ENCODE data around the gene PRPF6. TPM values are rescaled to one million over a fixed set of nuclear protein-coding genes. Genes with fewer than 3 reads are reported as not detected.

PRPF6 gene
- total and polyA plus RNA-seq, 10 donors: 39.9 to 71.1 (median 60.8) TPM

- H3K36me3 ChIP-seq: peaks cover 0 to 15% (median 0%) of the 10 kb centered on the region in 6 donors
- H3K27me3 ChIP-seq (replicated peaks in 1 of 7): peaks cover 0 to 73% (median 32%) of the 10 kb centered on the region in 7 donors
- intact Hi-C loops (cut with DNase I; ENCODE audit: low total_unique reads): no loop called here
- no peaks in the 10 kb centered on the region for H3K9me3 ChIP-seq
- H3K4me1 ChIP-seq: peaks cover 15 to 91% (median 52%) of the 10 kb centered on the region in 6 donors
- H3K4me3 ChIP-seq: peak overlapping the region in 3 of 8 donors; percentile 44 to 73 (median 55)
- 54 to 87% (median 73%) methylated on average over 8 to 11 of the region's 11 CpGs for WGBS, 5 donors
- no peak for DNase-seq
- H3K27ac ChIP-seq: peak overlapping the region in 6 of 8 donors; percentile 26 to 87 (median 72)
- TF ChIP-seq POLR2AphosphoS5 (IDR thresholded peaks at IDR 0.05): peak in 2 of 3 donors; percentile 23 to 65
- TF ChIP-seq POLR2A (IDR thresholded peaks at IDR 0.05): no peak
Observed at GRCh38 chr20:64045346-64046011, 64.5 kb downstream of the PRPF6 start.

GRCh38 chr20:64047046-64047389 is 66.1 kb downstream of the PRPF6 start:
- H3K27ac ChIP-seq: peak overlapping the region in 3 of 8 donors; percentile 69 to 87 (median 83)
- peaks cover 7 to 91% (median 52%) of the 10 kb centered on the region in 6 donors for H3K4me1 ChIP-seq
- H3K27me3 ChIP-seq (replicated peaks in 1 of 7): peaks cover 0 to 73% (median 35%) of the 10 kb centered on the region in 7 donors

GRCh38 chr20:64047968-64048401 is 67.1 kb downstream of the PRPF6 start:
- intact Hi-C loops (cut with DNase I; ENCODE audit: low total_unique reads): no loop called here
- TF ChIP-seq POLR2AphosphoS5 (IDR thresholded peaks at IDR 0.05) (peak in 2 of 3 donors; percentile 25 to 27), POLR2A (IDR thresholded peaks at IDR 0.05) (no peak)
- 15 to 46% (median 40%) methylated on average over 35 to 49 of the region's 49 CpGs for WGBS, 5 donors
- H3K4me3 ChIP-seq: peak overlapping the region; percentile 2 to 73 (median 56)
- DNase-seq: no peak
- peak overlapping the region in 5 of 8 donors; percentile 57 to 87 (median 83) for H3K27ac ChIP-seq
- H3K9me3 ChIP-seq: no peaks in the 10 kb centered on the region
- H3K36me3 ChIP-seq: peaks cover 0 to 15% (median 0%) of the 10 kb centered on the region in 6 donors
- H3K27me3 ChIP-seq (replicated peaks in 1 of 7): peaks cover 0 to 78% (median 30%) of the 10 kb centered on the region in 7 donors
- peaks cover 5 to 95% (median 53%) of the 10 kb centered on the region in 6 donors for H3K4me1 ChIP-seq

More at GRCh38 chr20:64047046-64047389, 66.1 kb downstream of the PRPF6 start:
- intact Hi-C loops (cut with DNase I; ENCODE audit: low total_unique reads): no loop called here
- no peak for TF ChIP-seq POLR2A (IDR thresholded peaks at IDR 0.05)
- no peak for TF ChIP-seq CTCF (IDR thresholded peaks at IDR 0.05 in 8 of 11, conservative IDR thresholded peaks at IDR 0.05 in 3 of 11)
- TF ChIP-seq POLR2AphosphoS5 (IDR thresholded peaks at IDR 0.05): peak in 1 of 3 donors; percentile 14
- Histone ChIP-seq H3K4me3 (peak overlapping the region in 7 of 8 donors; percentile 44 to 73 (median 56)), H3K36me3 (peaks cover 0 to 15% (median 0%) of the 10 kb centered on the region in 6 donors), H3K9me3 (no peaks in the 10 kb centered on the region)
- no peak for DNase-seq
- 67 to 88% (median 80%) methylated on average over 8 of the region's 8 CpGs for WGBS, 5 donors

GRCh38 chr20:64048402-64049044 is 67.6 kb downstream of the PRPF6 start:
- H3K4me3 ChIP-seq: peak overlapping the region; percentile 2 to 73 (median 56)
- peaks cover 0 to 83% (median 30%) of the 10 kb centered on the region in 7 donors for H3K27me3 ChIP-seq (replicated peaks in 1 of 7)
- peak overlapping the region in 7 of 8 donors; percentile 20 to 87 (median 69) for H3K27ac ChIP-seq
- peaks cover 5 to 95% (median 58%) of the 10 kb centered on the region in 6 donors for H3K4me1 ChIP-seq
- H3K9me3 ChIP-seq: no peaks in the 10 kb centered on the region
- peaks cover 0 to 15% (median 0%) of the 10 kb centered on the region in 6 donors for H3K36me3 ChIP-seq
- 9 to 30% (median 24%) methylated on average over 29 to 101 of the region's 101 CpGs for WGBS, 5 donors
- no peak for DNase-seq
- intact Hi-C loops (cut with DNase I; ENCODE audit: low total_unique reads): no loop called here
- TF ChIP-seq CTCF (IDR thresholded peaks at IDR 0.05 in 8 of 11, conservative IDR thresholded peaks at IDR 0.05 in 3 of 11): peak in 1 of 11 experiments; percentile 14
- TF ChIP-seq POLR2A (IDR thresholded peaks at IDR 0.05): no peak
- no peak for TF ChIP-seq POLR2AphosphoS5 (IDR thresholded peaks at IDR 0.05)

Data from spleen (tissue), 11 donors.